ENCODE data around the gene IVD.

IVD gene

GRCh38 chr15:40456299-40456712 lies 50.7 kb downstream of the IVD start:
- in situ Hi-C loops (cut with MboI; ENCODE audit: low sequenced_read_pairs), result no loop called here

- in situ Hi-C loops (cut with MboI; ENCODE audit: low sequenced_read_pairs), result no loop called here
Measured at GRCh38 chr15:40456738-40457137, 51.1 kb downstream of the IVD start.

DNA sequence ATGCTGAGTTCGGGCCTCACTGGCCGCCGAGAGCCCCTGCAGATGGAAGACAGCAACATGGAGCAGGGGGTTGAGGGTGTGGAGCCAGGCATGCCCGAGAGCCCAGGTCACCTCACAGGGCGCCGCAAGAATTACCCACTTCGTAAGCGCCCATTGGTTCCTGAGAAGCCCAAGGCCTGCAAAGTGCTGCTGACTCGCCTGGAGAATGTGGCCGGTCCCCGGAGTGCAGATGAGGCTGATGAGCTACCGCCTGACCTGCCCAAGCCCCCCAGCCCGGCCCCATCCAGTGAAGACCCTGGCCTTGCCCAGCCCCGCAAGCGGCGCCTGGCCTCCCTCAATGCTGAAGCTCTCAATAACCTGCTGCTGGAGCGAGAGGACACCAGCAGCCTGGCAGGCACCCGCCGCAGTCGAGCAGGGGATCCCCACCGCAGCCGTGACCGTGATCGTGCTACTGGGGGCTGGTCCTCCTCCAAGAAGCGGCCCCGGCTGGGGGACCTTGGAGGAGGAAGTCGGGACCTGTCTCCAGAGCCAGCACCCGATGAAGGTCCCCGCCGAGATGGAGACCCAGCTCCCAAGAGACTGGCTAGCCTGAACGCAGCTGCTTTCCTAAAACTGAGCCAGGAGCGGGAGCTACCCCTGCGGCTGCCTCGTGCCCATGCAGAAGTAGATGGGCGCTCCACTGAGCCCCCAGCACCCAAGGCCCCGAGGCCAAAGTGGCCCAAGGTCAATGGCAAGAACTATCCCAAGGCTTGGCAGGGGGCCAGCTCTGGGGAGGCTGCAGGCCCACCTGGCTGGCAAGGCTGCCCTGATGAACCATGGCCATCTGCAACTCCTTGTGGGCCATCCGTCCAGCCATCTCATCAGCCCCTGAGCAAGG lies 53.1 kb downstream of the IVD start:
- in situ Hi-C loops (cut with MboI; ENCODE audit: low sequenced_read_pairs), result no loop called here

- in situ Hi-C loops (cut with MboI; ENCODE audit: low sequenced_read_pairs), result no loop called here
Measured at GRCh38 chr15:40459391-40460015, 53.9 kb downstream of the IVD start.

DNA sequence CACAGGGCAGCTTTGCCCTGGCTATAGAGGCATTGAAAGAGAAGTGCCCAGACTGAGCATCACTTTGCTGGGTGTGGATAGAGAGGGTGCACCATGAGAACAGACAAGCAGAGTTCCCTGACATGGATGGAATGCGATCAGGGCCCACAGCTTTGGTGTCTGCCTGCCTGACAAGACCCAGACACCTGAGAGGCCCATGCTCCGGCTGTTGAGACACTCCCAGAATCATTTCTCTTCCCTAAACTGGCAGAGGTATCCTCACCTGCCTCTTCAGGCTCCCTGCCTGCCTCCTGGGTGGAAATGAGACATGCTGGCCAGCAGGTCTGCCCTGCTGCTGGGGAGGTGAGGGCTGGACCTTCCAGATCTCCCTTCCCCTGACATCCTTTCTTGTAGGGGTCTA lies 54.8 kb downstream of the IVD start:
- in situ Hi-C loops (cut with MboI; ENCODE audit: low sequenced_read_pairs), result no loop called here

- in situ Hi-C loops (cut with MboI; ENCODE audit: low sequenced_read_pairs), result no loop called here
Measured at GRCh38 chr15:40461958-40462357, 56.4 kb downstream of the IVD start.

DNA sequence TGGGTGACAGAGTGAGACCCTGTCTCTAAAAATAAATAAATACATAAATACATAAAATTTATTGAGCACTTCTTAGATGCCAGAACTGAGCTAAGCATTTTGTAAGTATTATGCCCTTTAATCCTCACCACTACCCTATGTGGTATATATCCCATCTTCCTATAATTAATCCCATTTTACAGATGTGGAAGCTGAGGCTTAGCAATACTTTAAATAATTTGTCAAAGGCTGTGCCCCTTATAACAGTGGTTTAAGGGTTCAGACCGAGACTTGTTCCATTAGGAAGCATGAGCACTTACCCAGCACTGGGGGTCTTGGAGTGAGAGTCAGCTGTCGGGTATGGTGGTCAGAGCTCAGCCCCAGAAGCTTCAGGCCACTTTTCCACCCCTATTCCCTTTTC lies 57.7 kb downstream of the IVD start:
- in situ Hi-C loops (cut with MboI; ENCODE audit: low sequenced_read_pairs), result no loop called here

- in situ Hi-C loops (cut with MboI; ENCODE audit: low sequenced_read_pairs), result no loop called here
Measured at GRCh38 chr15:40463886-40464545, 58.4 kb downstream of the IVD start.

GRCh38 chr15:40464595-40465185 lies 59.1 kb downstream of the IVD start:
- in situ Hi-C loops (cut with MboI; ENCODE audit: low sequenced_read_pairs), result no loop called here

GRCh38 chr15:40465939-40466338 lies 60.3 kb downstream of the IVD start:
- in situ Hi-C loops (cut with MboI; ENCODE audit: low sequenced_read_pairs), result no loop called here

DNA sequence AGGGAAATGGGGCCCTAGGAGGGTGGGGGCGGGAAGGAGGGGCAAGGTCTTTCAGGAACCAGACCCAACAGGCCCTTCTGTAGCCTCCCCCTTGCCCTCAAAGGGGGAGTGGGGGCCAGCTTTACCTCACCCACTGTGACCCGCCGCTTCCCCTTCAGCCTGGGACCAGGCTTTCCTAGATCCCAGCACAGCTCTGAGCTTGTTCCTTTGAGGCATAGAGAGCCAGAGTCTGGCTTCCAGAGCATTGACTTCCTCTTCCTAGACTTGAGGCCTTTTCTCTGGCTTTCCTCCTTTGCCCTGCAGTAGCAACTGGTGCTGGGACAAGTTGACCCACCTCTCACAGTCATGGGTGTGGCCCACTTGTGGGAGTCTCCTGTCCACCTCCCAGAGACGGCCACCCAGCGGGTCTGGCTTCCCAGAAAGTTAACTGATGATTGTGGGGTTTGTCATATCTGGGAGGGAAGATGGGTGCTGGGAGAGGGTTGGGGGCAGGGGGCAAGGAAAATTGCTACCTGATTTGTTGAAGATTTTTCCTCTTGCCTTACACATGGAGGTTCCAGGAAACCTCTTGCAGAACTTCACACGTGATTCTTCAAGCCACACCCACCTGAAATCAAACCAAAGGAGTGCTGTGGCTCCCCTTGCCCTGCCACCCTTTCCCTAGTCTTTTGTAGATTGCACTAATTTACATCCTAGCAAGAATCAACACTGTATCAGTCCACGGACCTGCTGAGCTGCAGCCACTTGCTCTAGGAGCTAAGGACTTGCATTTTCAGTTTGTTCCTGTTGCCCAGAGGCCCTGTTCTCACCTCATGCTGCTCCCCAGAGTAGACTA lies 61.0 kb downstream of the IVD start:
- in situ Hi-C loops (cut with MboI; ENCODE audit: low sequenced_read_pairs), result no loop called here

GRCh38 chr15:40467261-40467615 lies 61.6 kb downstream of the IVD start:
- in situ Hi-C loops (cut with MboI; ENCODE audit: low sequenced_read_pairs), result no loop called here

GRCh38 chr15:40468898-40469331 lies 63.3 kb downstream of the IVD start:
- in situ Hi-C loops (cut with MboI; ENCODE audit: low sequenced_read_pairs), result no loop called here

DNA sequence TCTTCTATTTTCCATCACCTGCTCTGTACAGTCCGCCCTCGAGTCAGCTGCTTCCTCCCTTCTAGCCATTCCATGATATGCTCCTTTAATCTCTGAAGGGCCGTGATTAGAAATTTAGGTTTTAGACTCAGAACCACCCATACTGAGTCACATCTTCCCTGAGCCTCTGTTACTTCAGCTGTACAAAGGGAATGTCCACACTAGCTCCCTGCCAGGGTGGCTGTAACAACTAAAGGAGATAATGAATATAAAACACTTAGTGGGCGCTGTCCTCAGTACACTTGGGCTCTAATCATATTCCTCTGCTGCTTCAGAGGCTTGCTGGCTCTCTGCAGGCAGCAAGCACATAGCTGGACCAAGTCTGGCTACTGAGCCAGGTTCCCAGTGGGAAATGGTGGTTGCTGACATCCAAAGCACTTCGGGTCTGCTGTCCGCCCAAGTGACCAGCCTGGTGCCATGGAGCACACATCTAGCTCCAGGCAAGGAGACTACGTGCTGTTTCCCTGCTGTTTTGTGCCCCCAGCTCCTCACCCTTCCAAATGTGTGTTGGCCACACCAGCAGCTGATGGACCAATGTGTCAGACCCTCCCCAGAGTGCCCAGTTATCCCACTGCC lies 64.3 kb downstream of the IVD start:
- in situ Hi-C loops (cut with MboI; ENCODE audit: low sequenced_read_pairs), result no loop called here

GRCh38 chr15:40470423-40471104 lies 65.0 kb downstream of the IVD start, which contains the start of gene CHST14:
Gene CHST14 (plus strand): TSS chr15:40470984. CDS start chr15:40471214, 230 bp downstream.
- in situ Hi-C loops (cut with MboI; ENCODE audit: low sequenced_read_pairs), result no loop called here

All from hTERT RPE-1 (cell line).